ENCODE data around the gene SMIM26.
"Not testable (repeated sequence)": the region's sequence is repeated elsewhere in the genome, so short reads cannot be mapped to it uniquely, and the experiment has no call there.

SMIM26 gene

DNA sequence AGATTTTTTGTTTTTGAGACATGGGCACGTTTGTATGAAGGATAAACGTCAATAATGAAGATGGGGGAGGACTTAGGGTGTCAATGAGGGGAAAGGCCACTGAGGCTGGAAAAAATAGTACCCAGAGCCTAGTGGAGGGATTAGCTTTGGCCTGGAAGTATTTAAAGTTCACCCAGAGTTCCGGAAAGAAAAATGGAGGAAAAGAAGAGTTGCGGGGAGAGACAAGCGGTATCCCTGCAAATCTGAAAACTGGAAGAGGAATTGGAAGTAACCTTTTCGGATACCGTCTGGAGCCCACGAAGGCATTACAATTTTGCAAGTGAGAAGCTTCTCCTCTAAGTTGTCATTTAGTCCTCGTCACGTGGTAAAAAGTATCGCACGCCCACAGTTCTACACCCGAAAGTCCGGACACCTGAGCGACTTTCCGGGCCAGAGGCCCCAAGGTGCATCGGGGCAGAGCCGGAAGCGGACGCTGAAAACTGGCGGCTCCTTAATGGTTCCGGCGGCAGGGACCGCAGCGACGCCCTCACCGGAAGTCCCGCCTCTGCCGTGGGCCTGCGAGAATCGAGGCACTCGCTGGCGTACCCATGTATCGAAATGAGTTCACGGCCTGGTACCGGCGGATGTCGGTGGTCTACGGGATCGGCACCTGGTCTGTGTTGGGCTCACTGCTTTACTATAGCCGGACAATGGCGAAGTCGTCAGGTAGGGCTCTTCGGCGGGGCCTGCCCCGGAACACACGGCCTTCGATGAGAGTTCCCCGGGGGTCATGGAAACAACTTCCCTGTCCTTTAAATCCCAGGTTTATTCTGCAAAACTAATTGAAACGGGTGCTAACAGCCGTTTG lies at the start of gene SMIM26:
Gene SMIM26 (plus strand): TSS at position 541 of the 847 bp plus-strand sequence. CDS start 47 bp downstream, at position 588.
- peak; percentile 92 to 95 for DNase-seq

- DNase-seq = not testable (repeated sequence)
Observed at GRCh38 chr20:18522066-18522465, 45.2 kb upstream of the SMIM26 start.

DNA sequence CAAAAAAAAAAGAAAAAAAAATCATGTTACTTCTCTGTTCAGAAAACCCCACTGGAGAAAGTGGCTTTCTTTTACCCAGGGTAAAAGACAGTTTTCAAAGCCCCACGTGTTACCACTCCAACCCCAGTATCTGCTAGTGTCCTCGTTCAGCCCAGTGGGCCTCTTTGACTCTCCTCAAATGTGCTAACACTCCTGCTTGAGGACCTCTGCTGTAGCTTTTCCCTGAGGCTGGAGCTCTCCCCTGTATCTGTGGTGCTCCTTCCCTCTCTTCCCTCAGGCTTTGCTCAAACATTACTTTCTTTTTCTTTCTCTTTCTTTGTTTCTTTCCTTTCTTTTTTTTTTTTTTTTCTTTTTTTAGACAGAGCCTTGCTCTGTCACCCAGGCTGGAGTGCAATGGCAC lies 44.2 kb upstream of the SMIM26 start:
- DNase-seq = no peak

GRCh38 chr20:18524646-18525045 lies 42.6 kb upstream of the SMIM26 start:
- no peak for DNase-seq

GRCh38 chr20:18526761-18527160 lies 40.5 kb upstream of the SMIM26 start:
- DNase-seq = not testable (repeated sequence)

DNA sequence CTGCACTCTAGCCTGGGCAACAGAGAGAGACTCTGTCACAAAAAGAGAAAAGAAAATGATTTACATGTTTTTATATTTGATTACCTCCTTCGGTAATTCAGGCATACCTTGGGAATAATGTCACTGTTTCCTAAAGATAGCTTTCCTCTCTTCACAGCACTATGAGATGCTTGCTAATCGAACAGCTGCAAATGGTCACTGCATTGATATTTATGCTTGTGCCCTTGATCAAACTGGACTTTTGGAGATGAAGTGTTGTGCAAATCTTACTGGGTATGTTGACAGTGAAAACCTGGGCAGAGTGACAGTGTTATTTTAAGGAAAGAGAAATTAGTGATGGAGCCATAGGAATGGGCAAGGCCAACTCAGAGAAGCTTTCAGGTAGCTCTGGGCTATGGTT lies 39.9 kb upstream of the SMIM26 start:
- DNase-seq = no peak

GRCh38 chr20:18527836-18528235 lies 39.4 kb upstream of the SMIM26 start:
- no peak for DNase-seq

- DNase-seq = no peak
Observed at GRCh38 chr20:18529041-18529440, 38.2 kb upstream of the SMIM26 start.

- no peak for DNase-seq
Observed at GRCh38 chr20:18532626-18533025, 34.6 kb upstream of the SMIM26 start.

DNA sequence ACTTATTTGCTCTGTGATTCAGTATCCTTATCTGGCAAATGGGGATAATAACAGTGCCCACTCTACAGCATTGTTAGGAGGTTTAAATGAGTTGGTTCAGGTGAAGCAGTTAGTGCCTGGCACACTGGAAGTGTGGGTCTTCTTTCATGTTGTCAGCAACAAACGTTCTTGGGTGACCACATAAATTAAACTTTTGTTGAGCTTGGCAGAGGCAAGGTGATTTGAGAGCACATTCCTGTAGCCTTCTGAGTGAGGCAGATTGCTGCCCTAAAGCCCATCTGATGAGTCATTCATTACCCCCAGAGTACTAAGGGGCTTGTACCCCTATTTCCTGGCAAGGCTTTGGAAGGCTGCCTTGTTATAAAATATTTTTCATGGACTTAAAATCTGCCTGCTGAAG lies 33.7 kb upstream of the SMIM26 start:
- no peak for DNase-seq

- no peak for DNase-seq
Observed at GRCh38 chr20:18533978-18534644, 33.1 kb upstream of the SMIM26 start.

DNA sequence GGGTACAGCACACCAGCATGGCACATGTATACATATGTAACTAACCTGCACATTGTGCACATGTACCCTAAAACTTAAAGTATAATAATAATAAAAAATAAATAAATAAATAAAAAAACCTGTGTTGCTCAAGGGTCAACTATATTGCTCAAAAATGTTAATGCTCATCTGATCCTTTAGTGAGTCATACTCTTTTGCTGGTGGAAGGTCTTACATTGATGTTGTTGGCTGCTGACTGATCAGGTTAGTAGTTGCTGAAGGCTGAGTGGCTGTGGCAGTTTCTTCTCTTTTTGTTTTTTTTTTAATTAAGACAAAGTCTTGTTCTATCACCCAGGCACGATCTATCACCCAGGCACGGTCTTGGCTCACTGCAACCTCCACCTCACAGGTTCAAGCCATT lies 29.6 kb upstream of the SMIM26 start:
- no peak for DNase-seq

DNA sequence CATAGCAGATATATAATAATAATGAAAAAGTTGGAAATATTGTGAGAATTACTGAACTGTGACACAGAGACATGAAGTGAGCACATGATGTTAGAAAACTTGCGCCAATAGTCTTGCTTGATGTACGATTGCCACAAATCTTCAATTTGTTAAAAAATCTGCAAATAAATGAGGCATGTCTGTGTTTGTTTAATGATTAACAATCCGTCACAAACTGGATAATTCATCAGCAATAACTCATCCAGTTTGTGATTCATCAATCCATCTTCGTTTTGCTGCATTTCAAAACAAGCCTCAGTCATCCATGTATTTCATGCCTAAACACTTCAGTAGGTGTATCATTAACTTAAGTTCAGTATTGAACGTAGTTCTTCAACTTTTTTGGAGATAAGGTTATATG lies 25.5 kb upstream of the SMIM26 start:
- DNase-seq = no peak

- no peak for DNase-seq
Observed at GRCh38 chr20:18543216-18543615, 24.0 kb upstream of the SMIM26 start.

- no peak for DNase-seq
Observed at GRCh38 chr20:18543932-18544331, 23.3 kb upstream of the SMIM26 start.

GRCh38 chr20:18545566-18545965 lies 21.7 kb upstream of the SMIM26 start:
- no peak for DNase-seq

- no peak for DNase-seq
Observed at GRCh38 chr20:18548465-18548864, 18.8 kb upstream of the SMIM26 start.

GRCh38 chr20:18553746-18554145 lies 13.5 kb upstream of the SMIM26 start:
- no peak for DNase-seq

GRCh38 chr20:18567739-18568091 lies 483 bp downstream of the SMIM26 start:
- no peak for DNase-seq

GRCh38 chr20:18571009-18571408 lies 3.8 kb downstream of the SMIM26 start:
- DNase-seq = no peak

GRCh38 chr20:18571578-18571977 lies 4.3 kb downstream of the SMIM26 start:
- DNase-seq = no peak

DNA sequence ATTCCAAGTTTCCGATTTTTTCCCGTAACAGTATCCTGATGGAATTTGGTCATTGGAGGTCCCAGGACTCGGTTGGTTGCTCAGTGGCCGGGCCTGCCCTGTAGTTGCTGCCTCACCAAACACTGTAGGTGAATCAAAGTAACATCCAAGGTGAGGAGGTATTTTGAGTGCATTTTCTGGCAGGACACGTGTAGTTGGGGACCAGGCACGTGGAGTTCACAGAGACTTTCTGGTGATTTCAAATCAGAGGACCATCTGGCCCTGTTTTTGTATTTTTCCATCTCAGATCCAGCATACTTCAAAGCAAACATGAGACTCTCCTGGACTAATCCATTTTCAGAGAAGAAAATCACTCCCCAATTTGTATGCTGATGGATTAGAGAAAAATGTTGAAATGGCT lies 10.7 kb downstream of the SMIM26 start:
- DNase-seq = no peak

DNA sequence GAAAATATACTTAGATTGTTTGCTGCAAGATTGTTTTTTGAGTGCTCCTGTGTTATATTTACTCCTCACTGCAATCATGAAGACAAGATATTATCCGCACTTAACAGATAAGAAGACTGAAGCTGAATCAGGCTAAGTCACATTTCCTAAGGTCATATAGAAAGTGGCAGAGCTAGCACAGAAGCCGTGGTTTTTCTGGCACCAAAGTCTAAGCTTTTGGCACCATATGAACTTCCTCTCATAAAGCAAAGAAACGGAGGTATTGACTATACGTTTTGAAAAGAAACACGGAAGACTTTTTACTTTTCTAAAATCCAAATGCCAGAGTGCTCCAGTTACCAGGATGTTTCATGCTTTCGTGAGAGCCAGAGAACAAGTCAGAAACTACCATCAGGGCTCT lies 11.3 kb downstream of the SMIM26 start:
- no peak for DNase-seq

GRCh38 chr20:18580012-18580411 lies 12.8 kb downstream of the SMIM26 start:
- no peak for DNase-seq

- no peak for DNase-seq
Observed at GRCh38 chr20:18585134-18585533, 17.9 kb downstream of the SMIM26 start.

Data from CD4-positive, alpha-beta T cell treated with Interferon alpha-2 for 1 hour (primary cell).